T-cell (primary cell): Measurements from ENCODE around the gene SYP. TPM values are rescaled to one million over a fixed set of nuclear protein-coding genes. Genes with fewer than 3 reads are reported as not detected.

Experiments used
- total RNA-seq, 35 experiments: library from RNA in 6 of 35; stranded (reverse) in 6 of 35; fragments of 120-200 nt in 1 of 35; gene quantifications; one replicate each; pipeline versions ENCODE4 v1.2.1 to v1.2.4 and lab custom pipeline; 2013 to 2026

Gene SYP
- total RNA-seq, 5 donors from 2014 or later (not counting 1 experiment from before 2014, with no cell fraction given), result 0.53 to 0.89 (median 0.70) TPM

Other genes starting within 250 kb of the SYP start
- gene OTUD5, start 242.6 kb downstream of the SYP start, total RNA-seq, result 10 to 100 TPM; 87.2 to 92.5 (median 89.7) TPM
- 1 to 10 TPM in 4 of 5 donors, under 1 TPM in 1; 0.85 to 3.7 (median 2.6) TPM for gene KCND1, start 228.3 kb downstream of the SYP start, total RNA-seq
- gene GRIPAP1, start 197.9 kb downstream of the SYP start, total RNA-seq, result 100 to 1,000 TPM in 3 of 5 donors, 10 to 100 TPM in 2; 85.2 to 123 (median 104) TPM
- 10 to 100 TPM; 34.3 to 38.8 (median 35.6) TPM for gene TFE3, start 156.8 kb downstream of the SYP start, total RNA-seq
- 10 to 100 TPM in 2 of 5 donors, 1 to 10 TPM in 3; 8.5 to 14.9 (median 9.1) TPM for gene CCDC120, start 141.2 kb downstream of the SYP start, total RNA-seq
- 10 to 100 TPM; 17.5 to 34.5 (median 34.0) TPM for gene PRAF2, start 126.2 kb downstream of the SYP start, total RNA-seq
- 100 to 1,000 TPM in 3 of 5 donors, 10 to 100 TPM in 2; 66.2 to 134 (median 112) TPM for gene WDR45, start 120.3 kb downstream of the SYP start, total RNA-seq
- gene GPKOW, start 76.5 kb downstream of the SYP start, total RNA-seq, result 10 to 100 TPM; 16.5 to 25.9 (median 23.1) TPM
- 1 to 10 TPM in 3 of 5 donors, under 1 TPM in 2; 0.56 to 1.9 (median 1.6) TPM for gene MAGIX, start 37.4 kb downstream of the SYP start, total RNA-seq
- 100 to 1,000 TPM in 4 of 5 donors, 10 to 100 TPM in 1; 85.2 to 241 (median 207) TPM for gene PLP2, start 28.3 kb downstream of the SYP start, total RNA-seq
- gene PRICKLE3, start 13.8 kb downstream of the SYP start, total RNA-seq, result 10 to 100 TPM in 3 of 5 donors, 1 to 10 TPM in 2; 5.5 to 15.4 (median 12.6) TPM
- 1 to 10 TPM; 1.4 to 1.9 (median 1.6) TPM for gene CACNA1F, start 33.1 kb upstream of the SYP start, total RNA-seq
- gene CCDC22, start 35.3 kb upstream of the SYP start, total RNA-seq, result 10 to 100 TPM; 21.0 to 34.9 (median 33.1) TPM
- gene FOXP3, start 64.5 kb upstream of the SYP start, total RNA-seq, result 10 to 100 TPM in 4 of 5 donors, 1 to 10 TPM in 1; 9.0 to 30.1 (median 21.7) TPM
- gene PPP1R3F, start 69.6 kb upstream of the SYP start, total RNA-seq, result 10 to 100 TPM; 11.7 to 20.8 (median 17.5) TPM
- under 1 TPM in 1 of 5 donors, not detected in 4; 0.66 TPM for gene GAGE10, start 103.5 kb upstream of the SYP start, total RNA-seq
- gene GAGE12J, start 121.8 kb upstream of the SYP start, total RNA-seq, result not detected
- not detected for gene GAGE13, start 131.4 kb upstream of the SYP start, total RNA-seq